22Rv1 (cell line): ENCODE data around the gene RBKS.

ENCODE experiments used
- ZFX ChIP-seq: fragments of 450-650 bp; IDR thresholded peaks from 2 replicates; pipeline ENCODE4 v1.6.1; 2017; ENCODE audit warnings: antibody characterized with exemption, borderline replicate concordance
- TF ChIP-seq, protein P1 (sequence below): fragments of 450-650 bp; IDR thresholded peaks from 2 replicates; pipeline ENCODE4 v1.5.1; 2017; ENCODE audit warnings: mild to moderate bottlenecking

DNA sequence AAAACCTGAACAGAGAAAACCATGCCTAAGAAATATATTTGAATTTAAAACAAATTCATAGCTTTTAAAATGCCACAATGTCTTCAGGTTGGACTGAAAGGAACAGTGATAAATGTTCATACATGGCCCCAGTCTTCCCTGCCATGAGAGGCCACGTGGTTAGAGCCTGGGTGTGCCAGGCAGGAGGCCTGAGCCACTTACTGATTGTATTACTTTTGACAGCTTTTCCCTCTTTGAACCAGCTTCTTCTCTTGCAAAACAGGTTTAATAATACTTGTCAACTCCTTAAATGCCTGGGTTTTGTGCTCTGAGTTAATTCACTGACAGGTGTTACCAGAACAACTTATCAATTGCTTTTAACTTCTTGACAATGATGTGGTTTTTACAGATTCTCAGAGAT, 27.0 kb downstream of the RBKS start:
- TF ChIP-seq, protein P1, sequence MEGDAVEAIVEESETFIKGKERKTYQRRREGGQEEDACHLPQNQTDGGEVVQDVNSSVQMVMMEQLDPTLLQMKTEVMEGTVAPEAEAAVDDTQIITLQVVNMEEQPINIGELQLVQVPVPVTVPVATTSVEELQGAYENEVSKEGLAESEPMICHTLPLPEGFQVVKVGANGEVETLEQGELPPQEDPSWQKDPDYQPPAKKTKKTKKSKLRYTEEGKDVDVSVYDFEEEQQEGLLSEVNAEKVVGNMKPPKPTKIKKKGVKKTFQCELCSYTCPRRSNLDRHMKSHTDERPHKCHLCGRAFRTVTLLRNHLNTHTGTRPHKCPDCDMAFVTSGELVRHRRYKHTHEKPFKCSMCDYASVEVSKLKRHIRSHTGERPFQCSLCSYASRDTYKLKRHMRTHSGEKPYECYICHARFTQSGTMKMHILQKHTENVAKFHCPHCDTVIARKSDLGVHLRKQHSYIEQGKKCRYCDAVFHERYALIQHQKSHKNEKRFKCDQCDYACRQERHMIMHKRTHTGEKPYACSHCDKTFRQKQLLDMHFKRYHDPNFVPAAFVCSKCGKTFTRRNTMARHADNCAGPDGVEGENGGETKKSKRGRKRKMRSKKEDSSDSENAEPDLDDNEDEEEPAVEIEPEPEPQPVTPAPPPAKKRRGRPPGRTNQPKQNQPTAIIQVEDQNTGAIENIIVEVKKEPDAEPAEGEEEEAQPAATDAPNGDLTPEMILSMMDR: no peak
- no peak for TF ChIP-seq ZFX
